ENCODE results near the gene ANTKMT.
A peak's percentile ranks its signal among the peaks of the same experiment; 100 is the strongest.
"Not testable (repeated sequence)": the region's sequence is repeated elsewhere in the genome, so short reads cannot be mapped to it uniquely, and the experiment has no call there.

The ANTKMT gene

GRCh38 chr16:681746-682427, 39.1 kb upstream of the ANTKMT start:
- DNase-seq: no peak

GRCh38 chr16:682493-683395, 38.2 kb upstream of the ANTKMT start:
- no peak for DNase-seq

GRCh38 chr16:683396-684070, 37.4 kb upstream of the ANTKMT start:
- DNase-seq: no peak

GRCh38 chr16:684071-684794, 36.7 kb upstream of the ANTKMT start, which contains the start of gene JMJD8:
JMJD8 (minus strand) TSS chr16:684334; CDS start chr16:684319, 15 bp downstream.
- peak; percentile 95 to 96 for DNase-seq

GRCh38 chr16:684961-685696, 35.8 kb upstream of the ANTKMT start:
- DNase-seq: no peak

- DNase-seq: no peak
Observed at GRCh38 chr16:685967-686366, 35.0 kb upstream of the ANTKMT start.

GRCh38 chr16:686459-687260, 34.3 kb upstream of the ANTKMT start:
- no peak for DNase-seq

- no peak for DNase-seq
Observed at GRCh38 chr16:687499-687898, 33.4 kb upstream of the ANTKMT start.

GRCh38 chr16:689175-689897, 31.6 kb upstream of the ANTKMT start:
- DNase-seq: no peak

GRCh38 chr16:691242-691641, 29.7 kb upstream of the ANTKMT start:
- not testable (repeated sequence) for DNase-seq

- DNase-seq: no peak
Observed at GRCh38 chr16:692356-693108, 28.4 kb upstream of the ANTKMT start.

GRCh38 chr16:693364-693763, 27.6 kb upstream of the ANTKMT start:
- no peak for DNase-seq

- no peak for DNase-seq
Observed at GRCh38 chr16:693766-694165, 27.2 kb upstream of the ANTKMT start.

- DNase-seq: no peak
Observed at GRCh38 chr16:694187-694862, 26.6 kb upstream of the ANTKMT start.

- DNase-seq: no peak
Observed at GRCh38 chr16:694863-695354, 26.0 kb upstream of the ANTKMT start.

- peak; percentile 62 to 69 for DNase-seq
Observed at GRCh38 chr16:695355-696089, 25.4 kb upstream of the ANTKMT start.

- no peak for DNase-seq
Observed at GRCh38 chr16:698911-699671, 21.9 kb upstream of the ANTKMT start.
